ENCODE data around the gene RAB29.
"Not testable (repeated sequence)": the region's sequence is repeated elsewhere in the genome, so short reads cannot be mapped to it uniquely, and the experiment has no call there.

RAB29 gene

GRCh38 chr1:205775015-205775716, at the start of gene RAB29:
TSS of gene RAB29 (minus strand) at chr1:205775482. CDS start at chr1:205774956, 526 bp downstream.
- peak; percentile 61 for DNase-seq (ENCODE audit: low read depth)

GRCh38 chr1:205824180-205824579, 48.9 kb upstream of the RAB29 start:
- DNase-seq (ENCODE audit: low read depth) = no peak

- DNase-seq (ENCODE audit: low read depth) = not testable (repeated sequence)
Measured at GRCh38 chr1:205823260-205823659, 48.0 kb upstream of the RAB29 start.

GRCh38 chr1:205822397-205822796, 47.1 kb upstream of the RAB29 start:
- DNase-seq (ENCODE audit: low read depth) = no peak

- DNase-seq (ENCODE audit: low read depth) = no peak
Measured at GRCh38 chr1:205817988-205818387, 42.7 kb upstream of the RAB29 start.

- DNase-seq (ENCODE audit: low read depth) = no peak
Measured at GRCh38 chr1:205817364-205817763, 42.1 kb upstream of the RAB29 start.

GRCh38 chr1:205813755-205814058, 38.4 kb upstream of the RAB29 start:
- no peak for DNase-seq (ENCODE audit: low read depth)

GRCh38 chr1:205812878-205813754, 37.8 kb upstream of the RAB29 start, which contains the start of gene SLC41A1:
TSS of gene SLC41A1 (minus strand) at chr1:205813198. CDS start at chr1:205810441, 2,757 bp downstream.
- DNase-seq (ENCODE audit: low read depth) = peak; percentile 65

GRCh38 chr1:205812271-205812877, 37.1 kb upstream of the RAB29 start:
- no peak for DNase-seq (ENCODE audit: low read depth)

GRCh38 chr1:205811660-205812059, 36.4 kb upstream of the RAB29 start:
- DNase-seq (ENCODE audit: low read depth) = no peak

GRCh38 chr1:205810448-205811157, 35.3 kb upstream of the RAB29 start:
- no peak for DNase-seq (ENCODE audit: low read depth)

- DNase-seq (ENCODE audit: low read depth) = no peak
Measured at GRCh38 chr1:205809942-205810345, 34.7 kb upstream of the RAB29 start.

GRCh38 chr1:205809469-205809868, 34.2 kb upstream of the RAB29 start:
- no peak for DNase-seq (ENCODE audit: low read depth)

GRCh38 chr1:205805082-205805711, 29.9 kb upstream of the RAB29 start:
- no peak for DNase-seq (ENCODE audit: low read depth)

GRCh38 chr1:205804605-205805004, 29.3 kb upstream of the RAB29 start:
- no peak for DNase-seq (ENCODE audit: low read depth)

GRCh38 chr1:205803986-205804385, 28.7 kb upstream of the RAB29 start:
- no peak for DNase-seq (ENCODE audit: low read depth)

GRCh38 chr1:205802060-205802459, 26.8 kb upstream of the RAB29 start:
- no peak for DNase-seq (ENCODE audit: low read depth)

GRCh38 chr1:205800981-205801703, 25.9 kb upstream of the RAB29 start:
- DNase-seq (ENCODE audit: low read depth) = no peak

- DNase-seq (ENCODE audit: low read depth) = no peak
Measured at GRCh38 chr1:205800427-205800826, 25.1 kb upstream of the RAB29 start.

- DNase-seq (ENCODE audit: low read depth) = no peak
Measured at GRCh38 chr1:205798577-205798976, 23.3 kb upstream of the RAB29 start.

GRCh38 chr1:205797168-205797567, 21.9 kb upstream of the RAB29 start:
- DNase-seq (ENCODE audit: low read depth) = no peak

All from HS-27A (cell line).